ENCODE measurements around the gene CD7. TPM values are rescaled to one million over a fixed set of nuclear protein-coding genes. Genes with fewer than 3 reads are reported as not detected.

CD7 gene
- total RNA-seq, 1 donor from 2014 or later: 5.2 TPM

- intact Hi-C loops (cut with DNase I): loop anchor here (5.0 to 10.0 kb wide), 3 partner anchors 57 to 560 kb away; no protein-coding TSS in a partner anchor
- no peak for DNase-seq (ENCODE audit: extremely low spot score in 2 of 2)
- Histone ChIP-seq H3K4me1 (peaks cover 7% of the 10 kb centered on the region), H3K36me3 (no peaks in the 10 kb centered on the region), H3K9me3 (no peaks in the 10 kb centered on the region), H3K27ac (no peak overlapping the region), H3K4me3 (no peak overlapping the region), H3K27me3 (no peaks in the 10 kb centered on the region)
- TF ChIP-seq POLR2A (IDR thresholded peaks at IDR 0.05) (no peak), POLR2AphosphoS5 (IDR thresholded peaks at IDR 0.05; ENCODE audit: insufficient read depth in 1 of 2, low read depth in 1 of 2) (no peak), CTCF (IDR thresholded peaks at IDR 0.05) (no peak)
These were observed 37.4 kb upstream of the CD7 start for GRCh38 chr17:82354804-82355308.

GRCh38 chr17:82353484-82353883 lies 36.1 kb upstream of the CD7 start:
- no peaks in the 10 kb centered on the region for H3K9me3 ChIP-seq
- DNase-seq (ENCODE audit: extremely low spot score in 2 of 2): peak in 1 of 2 donors; percentile 78
- H3K27me3 ChIP-seq: no peaks in the 10 kb centered on the region
- intact Hi-C loops (cut with DNase I): loop anchor here (5.0 to 10.0 kb wide), 3 partner anchors 59 to 561 kb away; no protein-coding TSS in a partner anchor
- H3K4me1 ChIP-seq: peaks cover 7% of the 10 kb centered on the region
- H3K27ac ChIP-seq: no peak overlapping the region
- TF ChIP-seq CTCF (IDR thresholded peaks at IDR 0.05) (no peak), POLR2A (IDR thresholded peaks at IDR 0.05) (no peak), POLR2AphosphoS5 (IDR thresholded peaks at IDR 0.05; ENCODE audit: insufficient read depth in 1 of 2, low read depth in 1 of 2) (no peak)
- H3K36me3 ChIP-seq: no peaks in the 10 kb centered on the region
- no peak overlapping the region for H3K4me3 ChIP-seq

GRCh38 chr17:82351713-82352488 lies 34.5 kb upstream of the CD7 start:
- no peak overlapping the region for H3K4me3 ChIP-seq
- H3K36me3 ChIP-seq: no peaks in the 10 kb centered on the region
- H3K27me3 ChIP-seq: no peaks in the 10 kb centered on the region
- peaks cover 7% of the 10 kb centered on the region for H3K4me1 ChIP-seq
- TF ChIP-seq POLR2A (IDR thresholded peaks at IDR 0.05) (no peak), POLR2AphosphoS5 (IDR thresholded peaks at IDR 0.05; ENCODE audit: insufficient read depth in 1 of 2, low read depth in 1 of 2) (peak in 1 of 2 donors; percentile 41), CTCF (IDR thresholded peaks at IDR 0.05) (peak; percentile 87 to 94 (median 88))
- no peak overlapping the region for H3K27ac ChIP-seq
- H3K9me3 ChIP-seq: no peaks in the 10 kb centered on the region
- DNase-seq (ENCODE audit: extremely low spot score in 2 of 2): no peak
- intact Hi-C loops (cut with DNase I): loop anchor here (2.0 to 10.0 kb wide), 4 partner anchors 60 to 563 kb away; no protein-coding TSS in a partner anchor

GRCh38 chr17:82351254-82351712 lies 33.9 kb upstream of the CD7 start:
- no peaks in the 10 kb centered on the region for H3K27me3 ChIP-seq
- TF ChIP-seq POLR2AphosphoS5 (IDR thresholded peaks at IDR 0.05; ENCODE audit: insufficient read depth in 1 of 2, low read depth in 1 of 2): no peak
- TF ChIP-seq CTCF (IDR thresholded peaks at IDR 0.05): no peak
- no peak for TF ChIP-seq POLR2A (IDR thresholded peaks at IDR 0.05)
- DNase-seq (ENCODE audit: extremely low spot score in 2 of 2): no peak
- H3K4me1 ChIP-seq: peaks cover 7% of the 10 kb centered on the region
- H3K4me3 ChIP-seq: no peak overlapping the region
- H3K27ac ChIP-seq: no peak overlapping the region
- H3K9me3 ChIP-seq: no peaks in the 10 kb centered on the region
- intact Hi-C loops (cut with DNase I): loop anchor here (2.0 to 10.0 kb wide), 4 partner anchors 61 to 564 kb away; no protein-coding TSS in a partner anchor
- no peaks in the 10 kb centered on the region for H3K36me3 ChIP-seq

All from vagina (tissue), 2 donors.